WTC11 (cell line): ENCODE measurements around the gene WDR33. TPM values are rescaled to one million over a fixed set of nuclear protein-coding genes. Genes with fewer than 3 reads are reported as not detected.

Source experiments
- ATAC-seq: fragments of 200-7000 bp; cut with Tn5 transposase; 2 replicates; pipeline ENCODE4 v1.10.0; 2021; ENCODE audit warnings: mild to moderate bottlenecking, moderate library complexity
- CTCF ChIA-PET: fragments of 300-600 bp; sonication (Branson Sonifier 250); formaldehyde crosslinking; loops from one replicate; lab custom pipeline; 2021; ENCODE audit warnings: antibody characterized with exemption; lab: Charles Lee
- POLR2A ChIA-PET: fragments of 350-600 bp; sonication (Branson Sonifier 250); formaldehyde crosslinking; loops from one replicate; lab custom pipeline; 2021; ENCODE audit warnings: antibody characterized with exemption; lab: Charles Lee
- DNase-seq: peaks from one replicate; pipeline ENCODE4 v3.0.0; 2021; ENCODE audit warnings: low spot score
- H3K27ac Mint-ChIP-seq: 2 replicates; pipeline ENCODE4 v1.8.0; 2021; ENCODE audit warnings: mixed read lengths
- H3K27me3 Mint-ChIP-seq: 2 replicates; pipeline ENCODE4 v1.8.0; 2021; ENCODE audit warnings: low read depth, mild to moderate bottlenecking, moderate library complexity, mixed read lengths
- H3K36me3 Mint-ChIP-seq: 2 replicates; pipeline ENCODE4 v1.8.0; 2021; ENCODE audit warnings: mixed read lengths
- H3K4me1 Mint-ChIP-seq: 2 replicates; pipeline ENCODE4 v1.8.0; 2022; ENCODE audit warnings: mixed read lengths
- H3K4me3 Mint-ChIP-seq: 2 replicates; pipeline ENCODE4 v1.8.0; 2021; ENCODE audit warnings: mild to moderate bottlenecking, moderate library complexity, mixed read lengths
- H3K9me3 Mint-ChIP-seq: 2 replicates; pipeline ENCODE4 v1.8.0; 2021; ENCODE audit warnings: mixed read lengths
- CREB1 ChIP-seq: sonication (generic); formaldehyde crosslinking; IDR thresholded peaks from 2 replicates; pipeline ENCODE4 v1.8.0; 2023; ENCODE audit warnings: mild to moderate bottlenecking, missing genetic modification reagents
- EMX1 ChIP-seq: fragments of 250-450 bp; sonication (Bioruptor Pico); IDR thresholded peaks from 2 replicates; pipeline ENCODE4 v1.8.0; 2021; ENCODE audit warnings: mild to moderate bottlenecking
- ESRRA ChIP-seq: sonication (generic); formaldehyde crosslinking; IDR thresholded peaks from 2 replicates; pipeline ENCODE4 v1.8.1; 2022; ENCODE audit warnings: mild to moderate bottlenecking, missing genetic modification reagents, borderline replicate concordance
- ETV6 ChIP-seq: sonication (generic); formaldehyde crosslinking; IDR thresholded peaks from 2 replicates; pipeline ENCODE4 v1.8.1; 2022; ENCODE audit warnings: mild to moderate bottlenecking, missing genetic modification reagents
- FOXP1 ChIP-seq: sonication (generic); formaldehyde crosslinking; IDR thresholded peaks from 2 replicates; pipeline ENCODE4 v1.8.0; 2022; ENCODE audit warnings: missing genetic modification reagents, mild to moderate bottlenecking, moderate library complexity, borderline replicate concordance
- HMGA2 ChIP-seq: fragments of 250-450 bp; sonication (Bioruptor Pico); IDR thresholded peaks from 2 replicates; pipeline ENCODE4 v1.4.0; 2021; ENCODE audit warnings: mild to moderate bottlenecking, moderate library complexity
- HMGXB4 ChIP-seq: sonication (generic); formaldehyde crosslinking; IDR thresholded peaks from 2 replicates; pipeline ENCODE4 v1.8.1; 2023; ENCODE audit warnings: mild to moderate bottlenecking, moderate library complexity, missing genetic modification reagents
- MAX ChIP-seq: sonication (generic); formaldehyde crosslinking; IDR thresholded peaks from 2 replicates; pipeline ENCODE4 v1.8.0; 2022; ENCODE audit warnings: mild to moderate bottlenecking, missing genetic modification reagents
- NR1H2 ChIP-seq: sonication (generic); formaldehyde crosslinking; IDR thresholded peaks from 2 replicates; pipeline ENCODE4 v1.9.0; 2021; ENCODE audit warnings: mild to moderate bottlenecking, moderate library complexity, missing genetic modification reagents
- NR2C2 ChIP-seq: sonication (generic); formaldehyde crosslinking; IDR thresholded peaks from 2 replicates; pipeline ENCODE4 v1.8.0; 2022; ENCODE audit warnings: mild to moderate bottlenecking, missing genetic modification reagents
- NR3C1 ChIP-seq: sonication (generic); formaldehyde crosslinking; conservative IDR thresholded peaks from 2 replicates; pipeline ENCODE4 v1.8.1; 2023; ENCODE audit warnings: low read depth, mild to moderate bottlenecking, missing genetic modification reagents
- OVOL2 ChIP-seq: fragments of 250-450 bp; sonication (Bioruptor Pico); IDR thresholded peaks from 2 replicates; pipeline ENCODE4 v1.9.0; 2021; ENCODE audit warnings: mild to moderate bottlenecking, borderline replicate concordance
- RELA ChIP-seq: sonication (generic); formaldehyde crosslinking; IDR thresholded peaks from 2 replicates; pipeline ENCODE4 v1.8.1; 2022; ENCODE audit warnings: missing genetic modification reagents, mild to moderate bottlenecking, borderline replicate concordance
- SMAD4 ChIP-seq: sonication (generic); formaldehyde crosslinking; IDR thresholded peaks from 2 replicates; pipeline ENCODE4 v1.8.0; 2022; ENCODE audit warnings: mild to moderate bottlenecking, missing genetic modification reagents
- STAT6 ChIP-seq: sonication (generic); formaldehyde crosslinking; conservative IDR thresholded peaks from 2 replicates; pipeline ENCODE4 v1.8.1; 2023; ENCODE audit warnings: mild to moderate bottlenecking, low read depth, missing genetic modification reagents, moderate library complexity
- TEAD1 ChIP-seq: sonication (generic); formaldehyde crosslinking; IDR thresholded peaks from 2 replicates; pipeline ENCODE4 v1.8.0; 2022; ENCODE audit warnings: mild to moderate bottlenecking, missing genetic modification reagents
- TEAD4 ChIP-seq: sonication (generic); formaldehyde crosslinking; IDR thresholded peaks from 2 replicates; pipeline ENCODE4 v1.8.0; 2022; ENCODE audit warnings: mild to moderate bottlenecking, missing genetic modification reagents
- TP53 ChIP-seq: sonication (generic); formaldehyde crosslinking; IDR thresholded peaks from 2 replicates; pipeline ENCODE4 v1.8.1; 2023; ENCODE audit warnings: mild to moderate bottlenecking, missing genetic modification reagents
- ZBTB21 ChIP-seq: sonication (generic); formaldehyde crosslinking; IDR thresholded peaks from 2 replicates; pipeline ENCODE4 v1.8.1; 2023; ENCODE audit warnings: mild to moderate bottlenecking, missing genetic modification reagents, borderline replicate concordance
- ZMAT4 ChIP-seq: fragments of 250-450 bp; sonication (Bioruptor Pico); IDR thresholded peaks from 2 replicates; pipeline ENCODE4 v1.9.0; 2021; ENCODE audit warnings: mild to moderate bottlenecking
- ZNF121 ChIP-seq: sonication (generic); formaldehyde crosslinking; IDR thresholded peaks from 2 replicates; pipeline ENCODE4 v1.8.0; 2023; ENCODE audit warnings: missing genetic modification reagents
- ZNF281 ChIP-seq: sonication (generic); formaldehyde crosslinking; IDR thresholded peaks from 2 replicates; pipeline ENCODE4 v1.8.0; 2023; ENCODE audit warnings: mild to moderate bottlenecking, missing genetic modification reagents
- ZNF317 ChIP-seq: sonication (generic); formaldehyde crosslinking; IDR thresholded peaks from 2 replicates; pipeline ENCODE4 v1.8.1; 2023; ENCODE audit warnings: low read depth, mild to moderate bottlenecking, moderate library complexity, missing genetic modification reagents, borderline replicate concordance
- ZNF425 ChIP-seq: fragments of 250-450 bp; sonication (Bioruptor Pico); conservative IDR thresholded peaks from 2 replicates; pipeline ENCODE4 v1.9.0; 2021; ENCODE audit warnings: mild to moderate bottlenecking
- total RNA-seq: library from RNA; stranded (reverse); gene quantifications from 3 replicates; pipeline ENCODE4 v1.2.3, GENCODE V29; 2021

WDR33 gene
- total RNA-seq, 1 experiment from 2014 or later: 67.1 TPM

- Mint-ChIP-seq H3K27me3 (no peaks in the 10 kb centered on the region), H3K9me3 (peaks cover 4% of the 10 kb centered on the region; the same call in 1 of the 2 replicates), H3K4me3 (no peak overlapping the region), H3K27ac (no peak overlapping the region), H3K4me1 (no peaks in the 10 kb centered on the region), H3K36me3 (peaks cover 8% of the 10 kb centered on the region)
- CTCF ChIA-PET: no interaction called here
- no peak for ATAC-seq
- no peak for DNase-seq
- POLR2A ChIA-PET: no interaction called here
- no peak for TF ChIP-seq ZNF281 (CRISPR knock-in tag)
- TF ChIP-seq NR3C1 (CRISPR knock-in tag): no peak
- no peak for TF ChIP-seq OVOL2
- no peak for TF ChIP-seq NR1H2
- TF ChIP-seq NR2C2: no peak
- TF ChIP-seq TEAD1 (CRISPR knock-in tag): no peak
- no peak for TF ChIP-seq FOXP1 (CRISPR knock-in tag)
- no peak for TF ChIP-seq ETV6 (CRISPR knock-in tag)
- no peak for TF ChIP-seq STAT6 (CRISPR knock-in tag)
- no peak for TF ChIP-seq SMAD4
- TF ChIP-seq ESRRA: no peak
- no peak for TF ChIP-seq EMX1
- no peak for TF ChIP-seq TEAD4 (CRISPR knock-in tag)
These were observed 29.9 kb upstream of the WDR33 start for GRCh38 chr2:127840893-127841292.

GRCh38 chr2:127834951-127835350, 24.0 kb upstream of the WDR33 start:
- H3K4me3 Mint-ChIP-seq: no peak overlapping the region
- ATAC-seq (no peak), DNase-seq (no peak)
- POLR2A ChIA-PET: no interaction called here
- peaks cover 20% of the 10 kb centered on the region for H3K4me1 Mint-ChIP-seq
- H3K36me3 Mint-ChIP-seq: no peaks in the 10 kb centered on the region
- H3K27me3 Mint-ChIP-seq: no peaks in the 10 kb centered on the region
- CTCF ChIA-PET: no interaction called here
- no peaks in the 10 kb centered on the region for H3K9me3 Mint-ChIP-seq
- H3K27ac Mint-ChIP-seq: no peak overlapping the region
- TF ChIP-seq CREB1 (CRISPR knock-in tag) (no peak), RELA (CRISPR knock-in tag) (no peak), ZNF121 (CRISPR knock-in tag) (no peak), SMAD4 (no peak), ESRRA (no peak), TP53 (CRISPR knock-in tag) (no peak), HMGA2 (CRISPR knock-in tag) (no peak), HMGXB4 (no peak), ZNF425 (CRISPR knock-in tag) (no peak), MAX (CRISPR knock-in tag) (no peak), ZNF317 (CRISPR knock-in tag) (no peak), ZBTB21 (CRISPR knock-in tag) (no peak), ZNF281 (CRISPR knock-in tag) (no peak), TEAD1 (CRISPR knock-in tag) (no peak), ZMAT4 (CRISPR knock-in tag) (no peak)
